Cardiac muscle cell (in vitro differentiated cells and primary cell): ENCODE data around the gene OR4D9. TPM values are rescaled to one million over a fixed set of nuclear protein-coding genes. Genes with fewer than 3 reads are reported as not detected.
A peak's percentile ranks its signal among the peaks of the same experiment; 100 is the strongest.

ENCODE experiments used
- DNase-seq, 2 donors: peaks; one replicate each; pipeline versions ENCODE4 v3.0.0 to v3.0.0-alpha.2; 2010 to 2017; ENCODE audit warnings: low read depth in 1 of 2, low spot score in 1 of 2
- H3K27ac ChIP-seq: fragments of 200-600 bp; sonication (generic); 2 replicates; pipeline ENCODE4 v1.5.1; 2016
- H3K27me3 ChIP-seq: fragments of 200-600 bp; sonication (generic); 2 replicates; pipeline ENCODE4 v1.6.0; 2016; ENCODE audit warnings: control low read depth
- H3K36me3 ChIP-seq: fragments of 200-600 bp; sonication (generic); 2 replicates; pipeline ENCODE4 v1.5.1; 2016; ENCODE audit warnings: control low read depth
- H3K4me1 ChIP-seq: fragments of 200-600 bp; sonication (generic); 2 replicates; pipeline ENCODE4 v1.8.1; 2017; ENCODE audit warnings: low read depth, mild to moderate bottlenecking, mixed run types
- H3K4me3 ChIP-seq: fragments of 200-600 bp; sonication (generic); 2 replicates; pipeline ENCODE4 v1.5.1; 2016; ENCODE audit warnings: mild to moderate bottlenecking
- H3K9me3 ChIP-seq: fragments of 200-600 bp; sonication (generic); 2 replicates; pipeline ENCODE4 v1.5.1; 2017; ENCODE audit warnings: low read depth, mild to moderate bottlenecking, control low read depth
- polyA plus RNA-seq: library from polyadenylated mRNA; unstranded; fragments of >200 nt; fragmentation: Nextera tagmentation; extraction: Ambion mirVana; gene quantifications from 2 replicates; pipeline ENCODE4 v1.2.1, GENCODE V29; 2016
- total RNA-seq: library from RNA; depleted of rRNA; stranded (reverse); fragments of >200 nt; gene quantifications from 2 replicates; pipeline ENCODE4 v1.2.3, GENCODE V29; 2016
- TF ChIP-seq, protein P1 (sequence below): IDR thresholded peaks from 2 replicates; pipeline ENCODE4 v1.5.1; 2012; ENCODE audit warnings: low read depth, mild to moderate bottlenecking, low read length

The OR4D9 gene
- total and polyA plus RNA-seq, 2 experiments from 2014 or later = not detected

DNA sequence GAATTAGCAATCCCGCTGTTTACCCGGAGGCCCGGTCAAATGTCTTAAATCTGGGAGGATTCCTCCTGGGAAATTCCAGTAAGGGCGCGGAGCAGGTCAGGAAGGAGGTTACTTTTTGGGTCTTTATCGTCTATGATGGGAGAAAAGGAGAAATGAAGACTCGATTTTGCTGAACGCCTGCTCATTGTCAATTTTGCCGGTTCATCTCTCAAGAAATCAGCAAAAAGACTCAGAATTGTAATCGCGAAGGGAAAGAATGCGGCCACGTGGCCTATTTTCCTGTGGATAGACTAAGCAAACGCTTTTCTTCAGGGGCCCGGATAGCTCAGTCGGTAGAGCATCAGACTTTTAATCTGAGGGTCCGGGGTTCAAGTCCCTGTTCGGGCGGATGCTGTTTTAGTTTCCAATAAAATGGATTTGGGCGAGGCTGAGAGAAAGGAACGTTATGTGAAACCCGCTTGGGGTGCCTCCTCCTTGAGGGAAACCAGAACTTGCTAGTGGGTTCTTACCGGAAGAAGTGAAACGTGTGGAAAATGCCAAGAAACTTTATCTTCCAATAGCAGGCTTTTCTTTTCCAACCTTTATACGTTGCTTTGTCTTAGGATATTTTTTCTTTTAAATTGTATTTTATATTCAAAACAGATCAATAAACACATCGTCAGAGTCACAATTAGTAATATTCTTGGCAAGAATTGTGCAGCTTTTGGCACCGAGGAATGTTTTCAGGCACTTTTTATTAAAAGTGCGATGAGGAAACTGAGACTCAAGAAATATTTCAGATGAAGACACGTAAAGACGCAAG lies 45.0 kb downstream of the OR4D9 start:
- Histone ChIP-seq H3K4me3 (peak overlapping the region; percentile 27), H3K27ac (no peak overlapping the region), H3K36me3 (no peaks in the 10 kb centered on the region), H3K9me3 (no peaks in the 10 kb centered on the region), H3K4me1 (no peaks in the 10 kb centered on the region), H3K27me3 (no peaks in the 10 kb centered on the region)
- TF ChIP-seq, protein P1, sequence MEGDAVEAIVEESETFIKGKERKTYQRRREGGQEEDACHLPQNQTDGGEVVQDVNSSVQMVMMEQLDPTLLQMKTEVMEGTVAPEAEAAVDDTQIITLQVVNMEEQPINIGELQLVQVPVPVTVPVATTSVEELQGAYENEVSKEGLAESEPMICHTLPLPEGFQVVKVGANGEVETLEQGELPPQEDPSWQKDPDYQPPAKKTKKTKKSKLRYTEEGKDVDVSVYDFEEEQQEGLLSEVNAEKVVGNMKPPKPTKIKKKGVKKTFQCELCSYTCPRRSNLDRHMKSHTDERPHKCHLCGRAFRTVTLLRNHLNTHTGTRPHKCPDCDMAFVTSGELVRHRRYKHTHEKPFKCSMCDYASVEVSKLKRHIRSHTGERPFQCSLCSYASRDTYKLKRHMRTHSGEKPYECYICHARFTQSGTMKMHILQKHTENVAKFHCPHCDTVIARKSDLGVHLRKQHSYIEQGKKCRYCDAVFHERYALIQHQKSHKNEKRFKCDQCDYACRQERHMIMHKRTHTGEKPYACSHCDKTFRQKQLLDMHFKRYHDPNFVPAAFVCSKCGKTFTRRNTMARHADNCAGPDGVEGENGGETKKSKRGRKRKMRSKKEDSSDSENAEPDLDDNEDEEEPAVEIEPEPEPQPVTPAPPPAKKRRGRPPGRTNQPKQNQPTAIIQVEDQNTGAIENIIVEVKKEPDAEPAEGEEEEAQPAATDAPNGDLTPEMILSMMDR = no peak
- peak; percentile 55 to 86 for DNase-seq

- DNase-seq = no peak
- Histone ChIP-seq H3K4me3 (peak overlapping the region; percentile 27), H3K27ac (no peak overlapping the region)
These were observed 45.6 kb downstream of the OR4D9 start for GRCh38 chr11:59556917-59557348.

GRCh38 chr11:59558270-59558643 lies 46.9 kb downstream of the OR4D9 start:
- H3K36me3 ChIP-seq = no peaks in the 10 kb centered on the region
- H3K9me3 ChIP-seq = no peaks in the 10 kb centered on the region
- TF ChIP-seq, protein P1 = no peak
- no peaks in the 10 kb centered on the region for H3K4me1 ChIP-seq
- H3K27ac ChIP-seq = no peak overlapping the region
- no peak for DNase-seq
- H3K27me3 ChIP-seq = no peaks in the 10 kb centered on the region
- no peak overlapping the region for H3K4me3 ChIP-seq

More at GRCh38 chr11:59556917-59557348, 45.6 kb downstream of the OR4D9 start:
- H3K36me3 ChIP-seq = no peaks in the 10 kb centered on the region
- TF ChIP-seq, protein P1 = no peak
- H3K4me1 ChIP-seq = no peaks in the 10 kb centered on the region
- H3K27me3 ChIP-seq = no peaks in the 10 kb centered on the region
- H3K9me3 ChIP-seq = no peaks in the 10 kb centered on the region

DNA sequence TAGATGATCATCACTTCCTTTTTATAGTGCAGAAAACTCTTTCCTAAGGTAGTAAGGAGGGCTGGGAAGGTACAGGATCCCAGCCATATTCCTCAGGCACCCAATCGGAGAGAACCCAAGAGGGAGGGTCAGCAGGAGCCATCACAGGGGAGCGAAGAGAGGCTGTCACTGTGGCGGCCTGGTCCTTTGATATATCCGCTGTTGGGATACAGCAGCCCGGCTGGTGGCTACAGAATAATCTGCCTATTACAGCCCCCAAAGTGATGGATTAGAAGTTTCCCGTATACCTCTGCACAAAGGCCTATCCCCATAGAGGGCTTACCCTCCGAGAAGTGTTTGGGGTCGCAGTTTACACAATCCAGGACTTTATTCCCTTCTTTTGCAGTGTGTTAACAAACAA lies 48.5 kb downstream of the OR4D9 start:
- H3K27ac ChIP-seq = no peak overlapping the region
- peak overlapping the region; percentile 78 for H3K4me3 ChIP-seq
- DNase-seq = peak in 1 of 2 donors; percentile 27

GRCh38 chr11:59560290-59560701 lies 49.0 kb downstream of the OR4D9 start:
- H3K36me3 ChIP-seq = no peaks in the 10 kb centered on the region
- no peaks in the 10 kb centered on the region for H3K27me3 ChIP-seq
- DNase-seq = peak; percentile 67 to 74
- H3K27ac ChIP-seq = no peak overlapping the region
- TF ChIP-seq, protein P1 = no peak
- no peaks in the 10 kb centered on the region for H3K9me3 ChIP-seq
- H3K4me3 ChIP-seq = peak overlapping the region; percentile 78
- H3K4me1 ChIP-seq = no peaks in the 10 kb centered on the region

More for the DNA sequence above, 48.5 kb downstream of the OR4D9 start:
- Histone ChIP-seq H3K27me3 (no peaks in the 10 kb centered on the region), H3K9me3 (no peaks in the 10 kb centered on the region), H3K4me1 (no peaks in the 10 kb centered on the region), H3K36me3 (no peaks in the 10 kb centered on the region)
- TF ChIP-seq, protein P1 = no peak
